ENCODE measurements around the gene CHST15. TPM values are rescaled to one million over a fixed set of nuclear protein-coding genes. Genes with fewer than 3 reads are reported as not detected.
A peak's percentile ranks its signal among the peaks of the same experiment; 100 is the strongest.

Gene CHST15
- total and polyA plus RNA-seq, 2 donors: 7.7 to 12.4 TPM

DNA sequence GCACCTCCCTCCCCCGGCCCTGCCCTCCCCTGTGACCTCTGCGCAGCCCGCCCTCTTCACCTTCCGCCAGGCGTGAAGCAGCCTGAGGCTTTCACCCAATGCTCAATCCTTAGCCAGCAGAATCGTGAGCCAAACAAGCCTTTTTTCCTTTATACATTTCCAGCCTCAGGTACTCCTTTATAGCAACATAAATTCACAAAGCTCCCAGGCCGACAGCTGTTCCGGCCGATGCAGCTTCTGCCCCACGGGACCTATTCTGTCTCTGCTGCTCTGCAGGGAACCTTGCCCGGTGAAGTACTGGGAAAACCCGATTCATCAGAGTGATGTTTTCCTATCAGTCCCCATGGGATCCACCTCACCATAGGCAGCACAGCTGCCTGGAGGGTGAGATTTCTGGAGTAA is 87.4 kb downstream of the CHST15 start:
- H3K4me1 ChIP-seq (ENCODE audit: control insufficient read depth in 2 of 2, insufficient read depth in 2 of 2, low read length in 2 of 2): peaks cover 18 to 25% of the 10 kb centered on the region in 2 donors
- WGBS: 95% methylated on average over 12 of the region's 12 CpGs
- H3K27me3 ChIP-seq (ENCODE audit: control insufficient read depth in 2 of 2, insufficient read depth in 1 of 2, low read length in 1 of 2): peaks cover 0 to 3% of the 10 kb centered on the region in 2 donors
- H3K9me3 ChIP-seq (ENCODE audit: control insufficient read depth in 2 of 2, insufficient read depth in 1 of 2, low read length in 1 of 2): no peaks in the 10 kb centered on the region
- no peak for DNase-seq (ENCODE audit: low read depth in 6 of 9, low spot score in 9 of 9)
- no peak overlapping the region for H3K27ac ChIP-seq (ENCODE audit: low read depth in 1 of 2, low read length in 1 of 2)
- H3K4me3 ChIP-seq (ENCODE audit: low read length in 2 of 2): no peak overlapping the region
- H3K36me3 ChIP-seq (ENCODE audit: control insufficient read depth in 2 of 2, insufficient read depth in 2 of 2, low read length in 1 of 2): no peaks in the 10 kb centered on the region

DNA sequence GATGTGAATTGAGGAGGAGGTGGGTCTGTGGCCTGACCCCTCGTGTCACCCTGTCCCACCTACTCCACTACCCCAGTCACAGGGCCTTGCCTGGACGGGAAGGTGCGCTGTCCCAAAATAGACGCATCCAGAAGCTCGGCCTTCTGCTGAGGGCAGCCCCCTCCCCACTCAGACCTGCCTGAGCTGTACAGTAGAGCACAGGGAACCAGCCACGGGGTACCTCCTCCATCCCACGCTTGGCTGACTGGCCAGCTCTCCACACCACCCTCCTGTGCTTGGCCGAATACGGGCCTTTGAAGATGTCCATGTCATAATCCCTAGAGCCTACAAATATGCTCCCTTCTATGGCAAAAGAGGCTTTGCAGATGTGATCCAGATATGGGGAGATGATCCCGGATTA is 88.3 kb downstream of the CHST15 start:
- Histone ChIP-seq H3K4me1 (ENCODE audit: control insufficient read depth in 2 of 2, insufficient read depth in 2 of 2, low read length in 2 of 2) (peaks cover 18 to 25% of the 10 kb centered on the region in 2 donors), H3K27ac (ENCODE audit: low read depth in 1 of 2, low read length in 1 of 2) (peak overlapping the region in 1 of 2 donors; percentile 64), H3K27me3 (ENCODE audit: control insufficient read depth in 2 of 2, insufficient read depth in 1 of 2, low read length in 1 of 2) (peaks cover 0 to 7% of the 10 kb centered on the region in 2 donors), H3K4me3 (ENCODE audit: low read length in 2 of 2) (no peak overlapping the region), H3K36me3 (ENCODE audit: control insufficient read depth in 2 of 2, insufficient read depth in 2 of 2, low read length in 1 of 2) (no peaks in the 10 kb centered on the region), H3K9me3 (ENCODE audit: control insufficient read depth in 2 of 2, insufficient read depth in 1 of 2, low read length in 1 of 2) (no peaks in the 10 kb centered on the region)
- WGBS: 95% methylated on average over 10 of the region's 10 CpGs
- no peak for DNase-seq (ENCODE audit: low read depth in 6 of 9, low spot score in 9 of 9)

DNA sequence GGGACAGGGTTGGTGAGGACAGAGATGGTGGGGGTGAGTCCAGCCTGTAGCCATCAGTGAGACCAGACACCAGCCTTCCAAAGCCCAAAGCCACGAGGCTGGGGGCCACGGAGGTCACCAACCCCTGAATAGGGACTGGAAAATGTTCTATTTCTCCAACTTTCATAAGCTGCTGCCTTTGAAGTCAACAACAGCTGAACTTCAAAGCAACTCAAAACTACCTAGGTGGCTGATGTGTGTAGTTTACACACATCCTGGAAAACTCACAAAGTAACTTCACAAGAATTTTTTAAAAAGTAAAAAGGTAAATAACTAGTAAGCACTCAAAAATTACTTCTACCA is 88.8 kb downstream of the CHST15 start:
- no peaks in the 10 kb centered on the region for H3K36me3 ChIP-seq (ENCODE audit: control insufficient read depth in 2 of 2, insufficient read depth in 2 of 2, low read length in 1 of 2)
- peaks cover 18 to 25% of the 10 kb centered on the region in 2 donors for H3K4me1 ChIP-seq (ENCODE audit: control insufficient read depth in 2 of 2, insufficient read depth in 2 of 2, low read length in 2 of 2)
- 42% methylated on average over 2 of the region's 2 CpGs for WGBS
- H3K9me3 ChIP-seq (ENCODE audit: control insufficient read depth in 2 of 2, insufficient read depth in 1 of 2, low read length in 1 of 2): no peaks in the 10 kb centered on the region
- H3K4me3 ChIP-seq (ENCODE audit: low read length in 2 of 2): no peak overlapping the region
- H3K27ac ChIP-seq (ENCODE audit: low read depth in 1 of 2, low read length in 1 of 2): peak overlapping the region in 1 of 2 donors; percentile 64
- peak in 5 of 9 donors; percentile 25 to 74 (median 43) for DNase-seq (ENCODE audit: low read depth in 6 of 9, low spot score in 9 of 9)
- peaks cover 0 to 8% of the 10 kb centered on the region in 2 donors for H3K27me3 ChIP-seq (ENCODE audit: control insufficient read depth in 2 of 2, insufficient read depth in 1 of 2, low read length in 1 of 2)

DNA sequence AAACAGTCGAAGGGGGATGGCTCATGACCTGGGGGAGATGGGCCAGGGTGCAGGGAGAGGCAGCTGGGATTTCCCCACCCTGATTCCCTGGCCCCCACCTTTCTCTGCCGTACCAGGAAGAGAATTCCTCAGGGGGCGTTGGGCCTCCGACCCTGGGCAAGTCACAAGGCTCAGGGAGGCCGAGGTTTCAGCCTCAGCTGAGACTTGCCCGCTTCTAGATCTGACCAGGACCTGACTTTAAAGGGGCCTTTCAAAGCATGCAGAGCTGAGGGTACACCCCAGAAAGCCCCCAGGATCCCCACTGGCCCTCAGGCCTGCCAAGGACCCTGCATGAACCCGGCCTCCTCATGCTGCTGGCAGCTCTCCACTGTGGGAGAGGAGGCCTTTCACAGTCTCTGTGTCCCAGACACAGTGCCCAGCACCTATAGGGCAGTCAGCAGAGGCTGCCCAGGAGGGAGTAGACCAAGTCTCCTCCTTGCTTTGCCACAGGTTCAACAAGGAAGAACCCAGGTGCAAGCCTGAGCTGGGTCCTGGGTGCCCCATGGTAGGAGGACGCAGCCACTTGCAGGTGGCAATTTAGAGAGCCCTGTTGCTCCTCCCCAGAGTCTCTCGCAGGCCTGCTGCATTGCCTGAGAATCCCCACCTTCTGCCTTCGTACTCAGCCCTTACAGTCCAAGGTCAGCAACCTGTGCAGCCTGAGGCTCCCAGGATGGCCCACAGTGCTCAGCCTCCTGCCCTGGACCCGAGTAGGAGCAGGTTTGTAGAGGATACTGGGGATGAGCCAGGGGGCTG is 89.3 kb downstream of the CHST15 start:
- peaks cover 0 to 8% of the 10 kb centered on the region in 2 donors for H3K27me3 ChIP-seq (ENCODE audit: control insufficient read depth in 2 of 2, insufficient read depth in 1 of 2, low read length in 1 of 2)
- DNase-seq (ENCODE audit: low read depth in 6 of 9, low spot score in 9 of 9): peak in 5 of 9 donors; percentile 38 to 70 (median 43)
- peaks cover 18 to 25% of the 10 kb centered on the region in 2 donors for H3K4me1 ChIP-seq (ENCODE audit: control insufficient read depth in 2 of 2, insufficient read depth in 2 of 2, low read length in 2 of 2)
- H3K4me3 ChIP-seq (ENCODE audit: low read length in 2 of 2): no peak overlapping the region
- no peaks in the 10 kb centered on the region for H3K9me3 ChIP-seq (ENCODE audit: control insufficient read depth in 2 of 2, insufficient read depth in 1 of 2, low read length in 1 of 2)
- peak overlapping the region in 1 of 2 donors; percentile 49 for H3K27ac ChIP-seq (ENCODE audit: low read depth in 1 of 2, low read length in 1 of 2)
- H3K36me3 ChIP-seq (ENCODE audit: control insufficient read depth in 2 of 2, insufficient read depth in 2 of 2, low read length in 1 of 2): no peaks in the 10 kb centered on the region
- WGBS: 88% methylated on average over 11 of the region's 11 CpGs

DNA sequence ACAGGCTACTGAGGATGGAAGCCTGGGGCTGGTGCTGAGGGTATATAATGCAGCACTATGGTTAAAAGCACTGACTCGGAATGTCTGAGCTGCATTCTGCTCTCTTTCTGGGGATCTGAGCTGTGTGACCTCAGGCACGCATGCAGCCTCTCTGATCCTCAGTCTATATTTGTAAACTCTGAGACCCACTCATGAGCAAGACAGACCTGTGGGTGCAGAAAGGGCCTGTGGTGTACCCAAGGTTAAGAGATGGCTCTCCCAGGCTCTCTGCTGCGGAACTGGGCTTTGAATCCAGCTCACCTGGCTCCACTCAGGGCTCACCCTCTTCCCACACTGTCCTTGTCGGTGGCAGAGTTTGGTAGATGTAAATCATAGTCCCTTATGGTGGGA is 89.9 kb downstream of the CHST15 start:
- peaks cover 18 to 25% of the 10 kb centered on the region in 2 donors for H3K4me1 ChIP-seq (ENCODE audit: control insufficient read depth in 2 of 2, insufficient read depth in 2 of 2, low read length in 2 of 2)
- no peak for DNase-seq (ENCODE audit: low read depth in 6 of 9, low spot score in 9 of 9)
- WGBS: 72% methylated on average over 4 of the region's 4 CpGs
- H3K9me3 ChIP-seq (ENCODE audit: control insufficient read depth in 2 of 2, insufficient read depth in 1 of 2, low read length in 1 of 2): no peaks in the 10 kb centered on the region
- no peak overlapping the region for H3K27ac ChIP-seq (ENCODE audit: low read depth in 1 of 2, low read length in 1 of 2)
- peaks cover 0 to 12% of the 10 kb centered on the region in 2 donors for H3K27me3 ChIP-seq (ENCODE audit: control insufficient read depth in 2 of 2, insufficient read depth in 1 of 2, low read length in 1 of 2)
- H3K36me3 ChIP-seq (ENCODE audit: control insufficient read depth in 2 of 2, insufficient read depth in 2 of 2, low read length in 1 of 2): no peaks in the 10 kb centered on the region
- H3K4me3 ChIP-seq (ENCODE audit: low read length in 2 of 2): no peak overlapping the region

DNA sequence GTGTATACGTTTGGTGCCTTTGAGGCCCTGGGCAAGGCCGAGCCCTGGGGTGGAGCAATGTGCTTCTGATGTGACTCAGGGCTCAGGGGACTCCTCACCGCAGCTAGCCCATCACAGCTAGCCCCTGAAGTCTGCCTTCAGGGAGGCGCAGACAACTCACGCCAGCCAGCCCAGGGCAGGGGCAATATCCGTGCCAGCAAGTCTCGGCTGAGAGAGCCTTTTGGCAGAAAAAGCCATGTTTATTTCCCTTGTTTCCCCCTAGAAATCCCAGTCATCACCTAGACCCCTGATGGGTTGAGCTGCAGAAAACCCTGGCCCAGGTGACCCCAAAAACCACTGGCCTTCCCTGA is 90.4 kb downstream of the CHST15 start:
- Histone ChIP-seq H3K27ac (ENCODE audit: low read depth in 1 of 2, low read length in 1 of 2) (no peak overlapping the region), H3K36me3 (ENCODE audit: control insufficient read depth in 2 of 2, insufficient read depth in 2 of 2, low read length in 1 of 2) (no peaks in the 10 kb centered on the region), H3K4me1 (ENCODE audit: control insufficient read depth in 2 of 2, insufficient read depth in 2 of 2, low read length in 2 of 2) (peaks cover 18 to 25% of the 10 kb centered on the region in 2 donors), H3K4me3 (ENCODE audit: low read length in 2 of 2) (no peak overlapping the region), H3K27me3 (ENCODE audit: control insufficient read depth in 2 of 2, insufficient read depth in 1 of 2, low read length in 1 of 2) (peaks cover 0 to 15% of the 10 kb centered on the region in 2 donors), H3K9me3 (ENCODE audit: control insufficient read depth in 2 of 2, insufficient read depth in 1 of 2, low read length in 1 of 2) (no peaks in the 10 kb centered on the region)
- WGBS: 98% methylated on average over 7 of the region's 7 CpGs
- DNase-seq (ENCODE audit: low read depth in 6 of 9, low spot score in 9 of 9): no peak

DNA sequence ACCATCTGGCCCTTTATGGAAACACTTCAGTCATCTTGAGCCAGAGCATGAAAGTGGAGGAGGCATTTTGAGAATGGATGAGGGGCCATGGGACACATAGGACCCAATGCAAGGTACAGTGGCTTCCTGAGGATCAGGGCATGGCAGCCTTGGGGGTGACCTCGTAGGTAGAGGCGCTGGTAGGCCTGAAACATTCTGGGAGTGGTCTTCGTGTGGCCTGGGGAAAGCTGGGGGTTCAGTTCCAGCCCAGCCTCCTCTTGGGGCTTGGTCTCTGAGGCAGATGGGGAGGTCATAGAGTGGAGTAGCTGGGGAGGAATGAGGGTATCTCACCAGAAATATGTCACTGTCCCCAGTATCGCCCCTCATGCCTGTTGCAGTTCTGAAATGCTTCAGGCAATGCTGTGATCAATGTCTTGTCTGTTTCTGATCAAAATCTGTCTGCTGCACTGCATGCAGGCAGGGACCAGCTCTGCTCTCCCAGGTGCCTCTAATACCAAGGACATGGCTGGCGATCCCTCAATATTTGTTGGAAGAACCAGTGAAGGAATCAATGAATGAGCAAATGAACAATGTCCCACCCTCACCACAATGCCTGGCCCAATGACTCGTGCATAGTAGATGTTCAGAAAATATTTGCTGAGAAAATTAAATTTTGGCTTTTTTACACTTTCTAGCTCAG is 90.9 kb downstream of the CHST15 start:
- no peak for DNase-seq (ENCODE audit: low read depth in 6 of 9, low spot score in 9 of 9)
- H3K36me3 ChIP-seq (ENCODE audit: control insufficient read depth in 2 of 2, insufficient read depth in 2 of 2, low read length in 1 of 2): no peaks in the 10 kb centered on the region

DNA sequence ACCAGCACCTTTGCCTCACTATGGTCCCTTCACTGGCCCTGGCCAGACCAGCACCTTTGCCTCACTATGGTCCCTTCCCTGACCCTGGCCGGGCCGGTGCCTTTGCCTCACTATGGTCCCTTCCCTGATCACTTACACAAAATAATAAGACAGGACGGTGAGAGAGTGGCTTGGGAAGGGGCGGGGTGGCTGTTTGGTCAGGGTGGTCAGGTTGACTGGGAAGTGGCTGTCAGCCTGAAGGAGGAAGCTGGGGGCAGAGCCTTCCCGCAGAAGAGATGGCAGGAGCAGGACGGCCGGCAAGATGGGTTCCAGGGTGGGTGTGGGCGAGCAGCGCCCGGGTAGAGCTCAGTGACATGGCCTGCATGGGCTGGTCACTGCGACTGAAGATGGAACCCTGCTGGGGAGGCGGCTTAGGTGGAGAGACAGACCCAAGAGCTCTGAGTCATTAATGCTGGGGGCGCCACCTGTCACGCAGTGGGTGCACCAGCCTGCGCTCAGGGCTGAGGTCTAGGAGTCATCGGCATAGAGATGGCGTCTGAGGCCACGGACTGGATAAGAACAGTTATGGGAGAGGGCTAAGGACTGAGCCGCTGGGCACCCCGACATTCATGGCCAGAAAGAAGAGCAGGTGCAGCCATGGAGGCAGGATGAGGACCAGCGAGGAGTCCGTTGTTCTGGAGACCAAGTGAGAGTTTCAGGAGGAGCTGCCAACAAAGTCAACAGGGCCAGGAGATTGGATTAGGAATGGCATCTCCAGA is 91.8 kb downstream of the CHST15 start:
- 97% methylated on average over 22 of the region's 22 CpGs for WGBS
- Histone ChIP-seq H3K27ac (ENCODE audit: low read depth in 1 of 2, low read length in 1 of 2) (no peak overlapping the region), H3K4me1 (ENCODE audit: control insufficient read depth in 2 of 2, insufficient read depth in 2 of 2, low read length in 2 of 2) (peaks cover 18 to 27% of the 10 kb centered on the region in 2 donors), H3K27me3 (ENCODE audit: control insufficient read depth in 2 of 2, insufficient read depth in 1 of 2, low read length in 1 of 2) (peaks cover 0 to 30% of the 10 kb centered on the region in 2 donors), H3K36me3 (ENCODE audit: control insufficient read depth in 2 of 2, insufficient read depth in 2 of 2, low read length in 1 of 2) (no peaks in the 10 kb centered on the region), H3K9me3 (ENCODE audit: control insufficient read depth in 2 of 2, insufficient read depth in 1 of 2, low read length in 1 of 2) (no peaks in the 10 kb centered on the region), H3K4me3 (ENCODE audit: low read length in 2 of 2) (no peak overlapping the region)
- DNase-seq (ENCODE audit: low read depth in 6 of 9, low spot score in 9 of 9): no peak

More for the DNA sequence above, 90.9 kb downstream of the CHST15 start:
- Histone ChIP-seq H3K27me3 (ENCODE audit: control insufficient read depth in 2 of 2, insufficient read depth in 1 of 2, low read length in 1 of 2) (peaks cover 0 to 20% of the 10 kb centered on the region in 2 donors), H3K27ac (ENCODE audit: low read depth in 1 of 2, low read length in 1 of 2) (no peak overlapping the region), H3K4me1 (ENCODE audit: control insufficient read depth in 2 of 2, insufficient read depth in 2 of 2, low read length in 2 of 2) (peaks cover 18 to 25% of the 10 kb centered on the region in 2 donors), H3K4me3 (ENCODE audit: low read length in 2 of 2) (no peak overlapping the region), H3K9me3 (ENCODE audit: control insufficient read depth in 2 of 2, insufficient read depth in 1 of 2, low read length in 1 of 2) (no peaks in the 10 kb centered on the region)
- WGBS: 97% methylated on average over 6 of the region's 6 CpGs

DNA sequence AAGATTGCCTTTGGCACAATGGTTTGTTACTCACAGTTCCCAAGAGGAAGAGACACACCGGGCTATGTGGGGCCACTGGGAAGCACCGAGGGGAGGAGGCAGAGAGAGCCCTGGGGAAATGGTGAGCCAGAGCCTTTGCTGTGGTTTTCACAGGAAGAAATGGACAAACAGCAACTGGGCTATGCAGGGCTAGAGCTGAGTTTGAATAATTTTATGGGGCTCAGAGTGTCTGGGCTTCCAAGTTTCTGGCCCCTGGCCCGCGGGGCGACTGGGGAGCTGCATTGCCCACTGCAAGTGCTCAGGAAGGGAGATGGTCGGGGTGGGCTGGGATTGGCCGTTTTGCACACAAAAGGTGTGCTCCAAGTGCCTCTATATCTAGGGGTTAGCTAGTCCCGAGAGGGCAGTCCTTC is 92.6 kb downstream of the CHST15 start:
- DNase-seq (ENCODE audit: low read depth in 6 of 9, low spot score in 9 of 9): no peak
- H3K36me3 ChIP-seq (ENCODE audit: control insufficient read depth in 2 of 2, insufficient read depth in 2 of 2, low read length in 1 of 2): no peaks in the 10 kb centered on the region
- H3K27ac ChIP-seq (ENCODE audit: low read depth in 1 of 2, low read length in 1 of 2): no peak overlapping the region
- no peaks in the 10 kb centered on the region for H3K9me3 ChIP-seq (ENCODE audit: control insufficient read depth in 2 of 2, insufficient read depth in 1 of 2, low read length in 1 of 2)
- WGBS: 83% methylated on average over 8 of the region's 8 CpGs
- no peak overlapping the region for H3K4me3 ChIP-seq (ENCODE audit: low read length in 2 of 2)
- peaks cover 18 to 24% of the 10 kb centered on the region in 2 donors for H3K4me1 ChIP-seq (ENCODE audit: control insufficient read depth in 2 of 2, insufficient read depth in 2 of 2, low read length in 2 of 2)
- peaks cover 0 to 37% of the 10 kb centered on the region in 2 donors for H3K27me3 ChIP-seq (ENCODE audit: control insufficient read depth in 2 of 2, insufficient read depth in 1 of 2, low read length in 1 of 2)

All from thymus (tissue), 11 donors.